Inflammatory macrophage (primary cell): Measurements from ENCODE around the gene RAD1.

Experiments
- DNase-seq, 2 donors: peaks; one replicate each; pipeline ENCODE4 v3.0.0-alpha.2; 2020 to 2022

The RAD1 gene

GRCh38 chr5:34859253-34859652, 56.1 kb downstream of the RAD1 start:
- no peak for DNase-seq

GRCh38 chr5:34858790-34859189, 56.5 kb downstream of the RAD1 start:
- no peak for DNase-seq

- no peak for DNase-seq
Observed at GRCh38 chr5:34857894-34858293, 57.4 kb downstream of the RAD1 start.

- DNase-seq = no peak
Observed at GRCh38 chr5:34857161-34857560, 58.1 kb downstream of the RAD1 start.
